Activated naive CD8-positive, alpha-beta T cell treated with anti-CD3 and anti-CD28 coated beads, Interleukin-2, amount 50 U/mL, for 16 hours (primary cell): ENCODE measurements around the gene ALCAM.

Experiments used
- DNase-seq: peaks from one replicate; pipeline ENCODE4 v3.0.0-alpha.2; 2020; ENCODE audit warnings: low read depth, low spot score

ALCAM gene

GRCh38 chr3:105483476-105483875, 116.8 kb downstream of the ALCAM start:
- DNase-seq = no peak

DNA sequence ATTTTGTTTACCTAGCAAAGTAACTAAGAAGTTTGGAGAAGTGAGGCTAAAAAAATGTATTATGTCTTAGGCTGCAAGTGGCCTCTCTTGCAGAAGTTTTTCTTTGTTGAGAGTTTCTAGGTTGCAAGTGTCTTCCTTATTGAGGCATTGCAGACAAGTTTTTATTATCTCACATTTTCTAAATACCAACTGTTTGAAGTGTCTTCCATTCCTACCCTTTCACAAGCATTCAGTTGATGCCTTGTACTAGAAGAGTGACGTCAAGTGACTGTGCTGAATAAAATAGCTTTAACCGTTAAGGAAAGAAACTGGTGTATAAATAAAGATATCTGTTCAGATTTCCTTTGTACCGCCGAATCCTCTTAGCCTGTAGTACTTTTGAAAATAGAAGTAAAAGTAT, 123.3 kb downstream of the ALCAM start:
- DNase-seq = no peak

- DNase-seq = no peak
These were observed 126.7 kb downstream of the ALCAM start for GRCh38 chr3:105493305-105493892.

DNA sequence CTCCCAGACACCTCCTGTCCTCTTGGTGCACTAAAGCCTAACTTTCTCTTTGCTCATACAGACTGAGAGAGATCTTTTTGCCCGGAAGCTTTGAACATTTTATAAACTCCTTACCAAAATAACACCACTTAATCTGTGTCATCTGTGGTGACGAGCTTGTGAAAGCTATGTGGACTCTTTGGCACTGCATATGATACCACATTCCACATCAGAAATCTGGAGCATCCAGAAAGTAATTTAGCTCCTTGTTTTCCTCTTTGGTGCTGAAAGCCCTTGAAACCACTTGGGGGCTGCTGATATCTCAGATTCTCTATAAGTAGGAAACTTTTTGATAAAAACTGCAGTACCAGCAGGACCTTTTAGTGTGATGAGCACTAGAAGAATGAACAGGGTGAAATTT, 128.3 kb downstream of the ALCAM start:
- DNase-seq = no peak

- no peak for DNase-seq
These were observed 129.6 kb downstream of the ALCAM start for GRCh38 chr3:105496343-105496742.

GRCh38 chr3:105497386-105497785, 130.7 kb downstream of the ALCAM start:
- DNase-seq = no peak

DNA sequence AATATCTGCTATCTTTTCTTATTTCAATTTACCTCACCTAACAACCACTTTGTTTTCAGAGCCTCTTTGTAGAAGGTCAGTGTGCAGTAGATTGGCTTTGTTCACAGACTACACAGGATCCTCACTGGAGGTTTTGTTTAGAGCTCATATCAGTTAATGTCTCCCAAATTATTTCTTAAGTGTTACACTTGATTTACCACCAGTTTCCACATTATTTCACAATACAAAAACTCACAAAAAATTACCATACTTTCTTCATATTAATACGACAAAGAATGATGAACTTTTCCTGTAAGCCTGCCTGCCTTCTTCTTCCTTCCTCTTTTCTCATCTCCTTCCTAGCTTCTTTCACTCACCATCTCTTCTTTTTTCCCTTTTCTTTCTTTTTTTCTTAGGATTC, 133.3 kb downstream of the ALCAM start:
- no peak for DNase-seq

GRCh38 chr3:105502333-105502732, 135.6 kb downstream of the ALCAM start:
- DNase-seq = no peak

DNA sequence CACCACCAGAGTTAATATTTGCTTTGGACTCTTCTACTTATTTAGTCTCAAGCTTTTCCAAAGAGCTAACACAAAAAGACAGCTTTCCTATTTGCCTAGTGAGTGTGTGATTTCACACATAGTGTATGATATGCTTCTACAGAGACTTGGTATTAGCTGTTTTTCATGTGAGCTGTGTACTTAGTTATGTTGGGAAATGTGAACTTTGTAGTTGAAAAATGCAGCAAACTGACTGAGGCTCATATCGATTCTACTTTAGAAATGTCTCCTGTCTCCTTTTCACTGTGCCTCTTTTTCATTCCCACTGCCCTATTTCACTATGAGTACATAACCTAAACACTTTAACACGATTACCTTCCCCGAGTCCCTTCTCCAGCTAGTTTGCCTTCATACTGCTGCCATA, 136.5 kb downstream of the ALCAM start:
- DNase-seq = no peak

DNA sequence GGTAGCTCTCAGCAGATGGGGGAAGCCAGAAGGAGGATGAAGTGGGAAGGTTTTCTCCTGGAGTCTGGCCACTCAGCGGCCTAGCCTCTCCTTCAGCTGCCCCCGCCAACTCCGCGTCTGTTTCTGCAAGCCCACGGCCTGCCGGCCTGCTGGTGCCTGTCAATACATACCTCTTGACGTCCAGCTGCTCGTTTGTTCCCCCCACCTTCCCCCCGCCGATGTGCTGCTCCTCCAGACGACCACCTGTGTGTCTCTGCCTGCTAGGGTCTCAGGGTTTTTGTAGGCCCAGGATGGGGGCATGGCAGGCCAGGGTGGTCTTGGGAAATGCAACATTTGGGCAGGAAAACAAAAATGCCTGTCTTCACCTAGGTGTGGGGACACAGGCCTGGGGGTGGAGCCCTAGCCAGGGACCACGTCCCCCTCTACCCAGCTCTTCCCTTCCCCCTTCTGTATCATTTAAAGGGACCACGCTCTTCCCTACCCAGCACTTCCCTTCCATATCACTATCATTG, 137.8 kb downstream of the ALCAM start:
- no peak for DNase-seq

DNA sequence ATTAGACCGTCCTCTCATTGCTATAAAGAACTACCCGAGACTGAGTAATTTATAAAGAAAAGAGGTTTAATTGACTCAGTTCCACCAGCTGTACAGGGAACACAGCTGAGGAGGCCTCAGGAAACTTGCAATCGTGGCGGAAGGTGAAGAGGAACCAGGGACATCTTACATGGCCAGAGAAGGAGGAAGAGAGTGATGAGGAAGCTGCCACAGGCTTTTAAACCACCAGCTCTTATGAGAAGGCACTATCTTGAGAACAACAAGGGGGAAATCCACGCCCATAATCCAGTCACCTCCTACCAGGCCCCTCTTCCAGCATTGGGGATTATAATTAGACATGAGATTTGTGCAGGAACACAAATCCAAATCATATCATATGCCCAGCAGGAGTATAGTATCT, 138.5 kb downstream of the ALCAM start:
- DNase-seq = no peak

GRCh38 chr3:105511031-105511430, 144.3 kb downstream of the ALCAM start:
- DNase-seq = no peak

DNA sequence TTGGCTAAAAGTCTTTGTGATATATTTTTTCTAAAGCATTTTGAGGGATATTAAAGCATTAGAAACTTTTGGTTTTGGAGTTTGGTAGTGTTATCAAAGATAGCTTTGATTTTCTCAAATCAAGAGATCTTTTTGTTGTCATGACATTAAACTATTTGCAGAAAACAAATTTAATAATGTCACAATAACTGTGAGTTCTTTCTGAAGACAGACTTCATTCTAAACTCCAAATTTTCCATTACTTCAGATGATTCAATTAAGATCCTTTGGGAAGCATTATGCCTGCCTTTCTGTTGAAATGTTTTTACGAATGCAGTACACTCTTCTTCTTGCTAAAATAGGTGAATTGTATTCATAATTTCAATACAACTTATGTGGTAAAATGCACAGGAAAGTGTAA, 145.4 kb downstream of the ALCAM start:
- no peak for DNase-seq

DNA sequence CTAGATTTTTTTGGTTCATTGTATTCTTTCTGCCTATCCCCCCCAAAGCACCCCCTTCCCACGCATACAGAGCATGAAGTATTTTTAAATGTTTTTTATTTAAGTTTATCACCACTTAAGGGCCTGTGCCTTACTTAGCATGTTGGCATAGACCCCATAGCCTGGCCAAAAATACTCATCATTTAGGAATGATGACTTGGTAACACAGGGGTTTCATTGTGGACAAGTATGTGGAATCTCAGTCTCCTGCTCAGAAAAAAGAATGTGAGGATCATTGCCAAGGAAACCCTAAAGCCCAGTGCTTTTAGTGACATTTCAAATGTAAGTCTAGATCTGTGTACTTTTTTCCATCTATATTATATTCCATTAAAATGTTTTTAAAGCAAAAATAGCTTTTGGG, 146.3 kb downstream of the ALCAM start:
- no peak for DNase-seq

DNA sequence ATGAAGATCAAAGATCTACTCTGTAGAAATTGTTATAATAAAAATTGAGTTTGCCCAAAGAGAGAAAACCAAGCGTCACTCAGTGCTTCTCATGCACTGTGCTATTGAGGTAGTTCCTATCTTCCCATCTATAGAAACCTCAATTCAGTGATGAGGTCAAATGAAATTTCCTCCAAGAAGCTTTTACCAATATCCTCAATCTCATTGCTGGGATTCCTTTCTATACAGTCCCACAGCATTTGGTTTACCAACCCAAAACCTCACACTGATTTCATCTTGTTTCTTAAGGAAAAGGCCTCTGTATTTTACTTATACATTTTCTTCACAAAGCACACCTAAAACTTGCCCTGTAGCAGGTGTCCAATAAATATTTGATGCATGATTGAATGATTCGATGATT, 147.2 kb downstream of the ALCAM start:
- DNase-seq = no peak

DNA sequence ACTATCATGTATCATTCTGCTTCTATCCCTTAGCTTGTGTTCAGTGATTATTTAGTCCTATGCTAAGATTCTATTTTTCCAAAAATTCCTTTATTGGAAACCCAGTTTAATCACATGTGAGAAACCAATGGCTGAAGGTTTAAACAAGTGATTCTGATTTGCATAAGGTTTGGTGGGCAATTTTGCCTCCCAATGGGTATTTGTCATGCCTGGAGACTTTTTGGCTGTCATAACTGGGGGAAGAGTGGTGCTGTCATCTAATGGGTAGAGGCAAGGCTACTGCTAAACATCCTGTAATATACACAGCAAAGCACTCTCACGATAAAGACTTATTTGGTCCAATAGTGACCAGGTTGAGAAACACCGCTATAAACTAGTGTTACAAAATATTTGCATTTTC, 148.7 kb downstream of the ALCAM start:
- no peak for DNase-seq

GRCh38 chr3:105516972-105517371, 150.3 kb downstream of the ALCAM start:
- DNase-seq = no peak

- DNase-seq = no peak
These were observed 151.5 kb downstream of the ALCAM start for GRCh38 chr3:105518203-105518602.

GRCh38 chr3:105518806-105519418, 152.2 kb downstream of the ALCAM start:
- DNase-seq = no peak

DNA sequence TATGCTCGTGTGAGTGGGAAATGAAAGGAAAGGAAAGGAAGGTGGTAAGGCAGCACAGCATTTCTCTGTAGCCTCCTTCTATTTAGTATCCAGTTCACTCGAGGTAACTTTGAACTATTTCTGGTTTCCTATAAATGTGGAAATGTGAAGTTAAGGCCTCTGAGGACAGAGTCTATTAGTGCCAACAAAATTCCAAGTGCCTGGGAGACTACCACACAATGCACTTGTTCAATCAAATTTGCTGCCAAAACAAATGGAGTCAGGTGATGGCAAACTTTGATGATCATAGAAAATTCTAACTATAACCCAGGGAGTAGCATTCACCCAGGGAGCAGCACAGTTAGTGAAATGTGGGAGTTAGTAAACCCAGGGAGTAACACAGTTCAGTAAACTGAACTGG, 155.1 kb downstream of the ALCAM start:
- no peak for DNase-seq

DNA sequence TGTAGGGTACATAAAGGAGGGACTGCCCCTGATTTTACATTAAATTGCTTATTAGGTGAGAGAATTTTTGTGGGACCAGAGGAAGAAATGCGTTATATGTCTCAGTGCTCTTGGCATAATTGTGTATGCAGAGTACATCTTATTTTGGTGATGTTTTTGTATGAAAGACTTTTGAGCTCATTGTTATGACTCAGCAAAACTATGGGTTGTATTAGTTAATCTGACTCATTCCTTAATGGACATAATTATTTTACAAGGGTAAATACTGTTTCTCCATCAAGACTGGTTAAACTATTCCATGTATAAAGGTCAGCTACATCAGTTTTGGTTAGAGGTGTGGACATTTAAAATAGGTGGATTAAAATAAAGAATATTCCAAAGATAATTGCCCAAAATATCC, 156.8 kb downstream of the ALCAM start:
- no peak for DNase-seq

- DNase-seq = no peak
These were observed 158.8 kb downstream of the ALCAM start for GRCh38 chr3:105525531-105525930.

DNA sequence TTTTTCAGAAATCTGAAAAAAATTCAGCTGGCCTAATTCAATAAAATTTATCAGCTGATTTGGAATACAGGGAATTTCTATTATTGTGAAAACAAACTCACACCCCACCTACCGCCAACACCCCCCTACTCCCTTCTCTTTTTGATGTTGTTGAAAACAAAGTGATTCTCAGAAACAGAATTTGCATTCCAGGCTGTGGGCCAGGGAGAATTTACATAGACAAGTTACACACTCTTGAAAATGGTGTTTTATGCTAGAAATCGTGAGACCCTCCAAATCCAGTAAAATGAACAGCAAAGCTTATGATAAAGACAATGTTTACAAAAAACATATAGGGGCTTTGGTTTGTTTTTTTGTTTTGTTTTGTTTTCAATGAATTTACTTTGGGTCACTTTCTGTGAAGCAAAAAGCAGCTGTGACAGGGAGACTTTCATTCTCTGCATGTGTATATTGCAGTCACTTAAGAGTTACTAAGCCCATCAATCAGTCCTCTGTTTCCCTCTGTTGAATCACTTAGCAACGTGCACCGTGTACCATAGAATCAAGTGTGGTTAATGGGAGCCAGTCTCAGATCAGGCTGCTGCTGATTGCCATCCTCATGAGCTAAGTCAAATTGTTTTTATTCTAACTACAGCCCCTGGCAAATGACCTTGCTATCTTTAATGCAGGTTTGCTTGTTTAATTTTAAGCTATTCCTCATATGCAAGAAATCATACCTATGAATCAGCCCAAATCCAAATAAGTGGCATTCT, 159.8 kb downstream of the ALCAM start:
- no peak for DNase-seq
